HepG2 (cell line): ENCODE data around the gene NAALADL1. TPM values are rescaled to one million over a fixed set of nuclear protein-coding genes. Genes with fewer than 3 reads are reported as not detected.
A peak's percentile ranks its signal among the peaks of the same experiment; 100 is the strongest.

Experiments
- AKAP8 ChIP-seq: sonication (generic); formaldehyde crosslinking; IDR thresholded peaks from 2 replicates; pipeline ENCODE4 v1.5.1; 2020; ENCODE audit warnings: mild to moderate bottlenecking, missing genetic modification reagents
- ARID3A ChIP-seq: IDR thresholded peaks from 2 replicates; pipeline ENCODE4 v1.6.1; 2012; ENCODE audit warnings: low read depth, low read length, improper control_type of control experiment
- ATF6 ChIP-seq: sonication (generic); formaldehyde crosslinking; conservative IDR thresholded peaks from 2 replicates; pipeline ENCODE4 v1.4.0; 2020; ENCODE audit warnings: missing genetic modification reagents
- CTCF ChIP-seq: sonication (generic); formaldehyde crosslinking; IDR thresholded peaks from 2 replicates; pipeline ENCODE4 v1.5.0; 2020; ENCODE audit warnings: mild to moderate bottlenecking, missing genetic modification reagents, moderate library complexity
- DZIP1 ChIP-seq: sonication (generic); formaldehyde crosslinking; IDR thresholded peaks from 2 replicates; pipeline ENCODE4 v1.5.0; 2020; ENCODE audit warnings: mild to moderate bottlenecking, missing genetic modification reagents
- FOXK1 ChIP-seq: sonication (generic); formaldehyde crosslinking; IDR thresholded peaks from 2 replicates; pipeline ENCODE4 v1.4.0; 2020; ENCODE audit warnings: low read depth, missing genetic modification reagents, borderline replicate concordance
- HNF1B ChIP-seq: sonication (generic); formaldehyde crosslinking; IDR thresholded peaks from 2 replicates; pipeline ENCODE4 v1.5.1; 2020; ENCODE audit warnings: mild to moderate bottlenecking, moderate library complexity, missing genetic modification reagents
- MATR3 ChIP-seq: sonication (generic); formaldehyde crosslinking; IDR thresholded peaks from 2 replicates; pipeline ENCODE4 v1.4.0; 2020; ENCODE audit warnings: missing genetic modification reagents
- SP5 ChIP-seq: IDR thresholded peaks from 2 replicates; pipeline ENCODE4 v1.6.1; 2016; ENCODE audit warnings: low read depth, borderline replicate concordance
- TAF15 ChIP-seq: fragments of 200-400 bp; formaldehyde crosslinking; IDR thresholded peaks from one replicate; pipeline ENCODE4 v1.6.1; 2018; ENCODE audit warnings: mild to moderate bottlenecking, low read depth, low read length; ENCODE audit not compliant: poor library complexity, severe bottlenecking
- YEATS2 ChIP-seq: sonication (generic); formaldehyde crosslinking; IDR thresholded peaks from 2 replicates; pipeline ENCODE4 v1.4.0; 2020; ENCODE audit warnings: missing genetic modification reagents, borderline replicate concordance
- ZMYM2 ChIP-seq: sonication (generic); formaldehyde crosslinking; IDR thresholded peaks from 2 replicates; pipeline ENCODE4 v1.8.0; 2022; ENCODE audit warnings: mild to moderate bottlenecking, missing genetic modification reagents
- ZNF574 ChIP-seq: sonication (generic); formaldehyde crosslinking; IDR thresholded peaks from 2 replicates; pipeline ENCODE4 v1.4.0; 2020; ENCODE audit warnings: missing genetic modification reagents
- ZNF709 ChIP-seq: sonication (generic); formaldehyde crosslinking; IDR thresholded peaks from 2 replicates; pipeline ENCODE4 v1.5.0; 2020; ENCODE audit warnings: mild to moderate bottlenecking, missing genetic modification reagents
- polyA plus RNA-seq, 8 experiments: library from polyadenylated mRNA; depleted of rRNA in 3 of 8; stranded (reverse) in 7 of 8; unstranded in 1 of 8; fragments of >200 nt; fragmentation: Illumina TruSeq in 4 of 8; extraction: Trizol in 4 of 8; gene quantifications; 2 replicates each; pipeline versions ENCODE4 v1.2.1 to v1.2.3, GENCODE V29; 2011 to 2016; ENCODE audit warnings: low read depth in 4 of 8, missing spikeins in 1 of 8, mixed read lengths in 1 of 8; ENCODE audit not compliant: insufficient read depth in 1 of 8
- total RNA-seq, 5 experiments: library from RNA; depleted of rRNA; stranded (reverse); fragments of >200 nt; fragmentation: Illumina TruSeq; extraction: Trizol; gene quantifications; 2 replicates each; pipeline ENCODE4 v1.2.3, GENCODE V29; 2016; ENCODE audit warnings: low read depth in 1 of 5

The NAALADL1 gene
- total and polyA plus RNA-seq, 2 of the 13 experiments (the other 11 are each of a cell fraction or from before 2014, with no cell fraction given): 9.3 to 33.9 TPM

GRCh38 chr11:65095974-65096806, 37.8 kb upstream of the NAALADL1 start, which contains the start of gene VPS51 (continued):
- 0 out of 2 replicates have a peak, but pooled peaks have one; percentile 61 for TF ChIP-seq DZIP1 (CRISPR knock-in tag)
- TF ChIP-seq ZNF709: no peak
- no peak for TF ChIP-seq ATF6 (CRISPR knock-in tag)
- TF ChIP-seq TAF15: peak; percentile 82
- 0 out of 2 replicates have a peak, but pooled peaks have one; percentile 37 for TF ChIP-seq ARID3A
- no peak; the same call in 1 of the 2 replicates for TF ChIP-seq HNF1B (CRISPR knock-in tag)
- TF ChIP-seq ZMYM2 (CRISPR knock-in tag): peak; percentile 49; the same call in 1 of the 2 replicates
- TF ChIP-seq MATR3 (CRISPR knock-in tag): no peak
- no peak for TF ChIP-seq AKAP8 (CRISPR knock-in tag)
- TF ChIP-seq CTCF (CRISPR knock-in tag): peak; percentile 28; the same call in 1 of the 2 replicates
- peak; percentile 96 for TF ChIP-seq ZNF574 (CRISPR knock-in tag)
- peak; percentile 77; the same call in 1 of the 2 replicates for TF ChIP-seq SP5 (CRISPR knock-in tag)
- peak; percentile 91 for TF ChIP-seq YEATS2 (CRISPR knock-in tag)
- peak; percentile 96 for TF ChIP-seq FOXK1
